Right atrium auricular region (tissue), 2 donors: ENCODE results near the gene PGF. TPM values are rescaled to one million over a fixed set of nuclear protein-coding genes. Genes with fewer than 3 reads are reported as not detected.

Experiments
- DNase-seq: peaks from one replicate; pipeline ENCODE4 v3.0.0-alpha.2; 2019; ENCODE audit warnings: low spot score
- H3K27ac ChIP-seq, 2 donors: fragments of 200-600 bp; sonication (generic); 1 replicate in 1 of 2; 2 replicates in 1 of 2; pipeline ENCODE4 v1.5.1; 2016 to 2019
- H3K27me3 ChIP-seq, 2 donors: fragments of 200-600 bp; sonication (generic); one replicate each; pipeline versions ENCODE4 v1.5.1 to v1.6.0; 2017 to 2019
- H3K36me3 ChIP-seq: fragments of 200-600 bp; sonication (generic); one replicate; pipeline ENCODE4 v1.5.1; 2016
- H3K4me1 ChIP-seq, 2 donors: fragments of 200-600 bp; sonication (generic); one replicate each; pipeline versions ENCODE4 v1.5.1 to v1.6.0; 2017 to 2019
- H3K4me3 ChIP-seq, 2 donors: fragments of 200-600 bp; sonication (generic); 1 replicate in 1 of 2; 2 replicates in 1 of 2; pipeline ENCODE4 v1.5.1; 2017 to 2019; ENCODE audit warnings: mild to moderate bottlenecking in 1 of 2, moderate library complexity in 1 of 2
- H3K9me3 ChIP-seq, 2 donors: fragments of 200-600 bp; sonication (generic); one replicate each; pipeline ENCODE4 v1.5.1; 2019
- CTCF ChIP-seq, 2 donors: fragments of 200-600 bp; sonication (generic); IDR thresholded peaks; one replicate each; pipeline ENCODE4 v1.5.1; 2019; ENCODE audit warnings: antibody characterized with exemption in 2 of 2
- total RNA-seq, 2 donors: library from RNA; depleted of rRNA; stranded (reverse); fragments of >200 nt; gene quantifications; one replicate each; pipeline ENCODE4 v1.1.0, GENCODE V29; 2016

The PGF gene
- total RNA-seq, 2 donors from 2014 or later = 3.3 to 7.0 TPM

- Histone ChIP-seq H3K27ac (no peak overlapping the region), H3K4me1 (peaks cover 0 to 48% of the 10 kb centered on the region in 2 donors)
- no peak for DNase-seq
Measured at GRCh38 chr14:74976264-74977113, 21.1 kb upstream of the PGF start.

GRCh38 chr14:74975059-74975810, 19.8 kb upstream of the PGF start:
- H3K27me3 ChIP-seq = no peaks in the 10 kb centered on the region
- peak; percentile 85 for DNase-seq
- peaks cover 0 to 41% of the 10 kb centered on the region in 2 donors for H3K4me1 ChIP-seq
- H3K9me3 ChIP-seq = no peaks in the 10 kb centered on the region
- H3K4me3 ChIP-seq = no peak overlapping the region
- H3K27ac ChIP-seq = no peak overlapping the region
- H3K36me3 ChIP-seq = no peaks in the 10 kb centered on the region
- TF ChIP-seq CTCF (IDR thresholded peaks at IDR 0.05) = no peak

More at GRCh38 chr14:74976264-74977113, 21.1 kb upstream of the PGF start:
- no peak for TF ChIP-seq CTCF (IDR thresholded peaks at IDR 0.05)
- H3K27me3 ChIP-seq = no peaks in the 10 kb centered on the region
- H3K36me3 ChIP-seq = no peaks in the 10 kb centered on the region
- H3K9me3 ChIP-seq = no peaks in the 10 kb centered on the region
- no peak overlapping the region for H3K4me3 ChIP-seq

DNA sequence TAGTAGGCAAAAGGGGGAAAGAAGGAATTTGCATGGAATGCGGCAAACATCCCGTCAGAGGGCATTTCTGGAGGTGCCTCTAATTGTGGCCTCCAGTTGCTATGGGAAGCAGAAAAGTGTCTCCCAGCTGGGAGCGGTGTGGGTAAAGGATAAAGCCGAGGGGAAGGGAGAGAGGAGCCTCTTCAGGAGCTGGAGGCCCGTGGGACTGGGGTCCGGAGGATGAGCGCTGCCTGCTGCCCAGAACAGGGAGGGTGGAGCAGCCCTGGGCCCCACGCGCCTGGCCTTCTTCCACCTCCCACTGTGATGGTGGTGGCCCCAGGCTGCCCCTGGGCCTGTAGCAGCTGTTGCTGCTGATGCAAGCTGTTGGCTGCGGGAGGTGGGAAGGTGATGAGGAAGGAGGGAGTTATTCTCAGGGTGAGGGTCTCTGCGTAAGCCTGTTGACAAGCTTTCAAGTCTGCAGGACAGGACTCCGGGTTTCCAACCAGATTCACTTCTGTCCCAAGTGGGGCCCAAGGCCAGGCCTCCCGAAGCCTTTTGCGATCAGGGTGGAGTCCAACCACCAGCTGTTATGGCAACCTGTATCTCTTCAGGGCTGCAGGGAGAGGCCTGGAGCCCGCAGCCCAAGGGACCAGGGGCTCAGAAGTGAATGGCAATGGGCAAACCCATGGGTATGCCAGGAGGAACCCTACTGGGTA, 19.1 kb upstream of the PGF start:
- Histone ChIP-seq H3K4me3 (no peak overlapping the region), H3K36me3 (no peaks in the 10 kb centered on the region), H3K4me1 (peaks cover 0 to 41% of the 10 kb centered on the region in 2 donors), H3K27ac (no peak overlapping the region), H3K27me3 (no peaks in the 10 kb centered on the region), H3K9me3 (no peaks in the 10 kb centered on the region)
- DNase-seq = no peak
- TF ChIP-seq CTCF (IDR thresholded peaks at IDR 0.05) = no peak

- Histone ChIP-seq H3K9me3 (no peaks in the 10 kb centered on the region), H3K4me3 (no peak overlapping the region), H3K4me1 (peaks cover 0 to 37% of the 10 kb centered on the region in 2 donors), H3K36me3 (no peaks in the 10 kb centered on the region), H3K27ac (peak overlapping the region in 1 of 2 donors; percentile 51), H3K27me3 (no peaks in the 10 kb centered on the region)
- no peak for TF ChIP-seq CTCF (IDR thresholded peaks at IDR 0.05)
- no peak for DNase-seq
Measured at GRCh38 chr14:74973905-74974363, 18.5 kb upstream of the PGF start.

- no peak for DNase-seq
- peaks cover 0 to 37% of the 10 kb centered on the region in 2 donors for H3K4me1 ChIP-seq
Measured at GRCh38 chr14:74973003-74973653, 17.7 kb upstream of the PGF start.

More at GRCh38 chr14:74973003-74973653, 17.7 kb upstream of the PGF start:
- Histone ChIP-seq H3K9me3 (no peaks in the 10 kb centered on the region), H3K36me3 (no peaks in the 10 kb centered on the region), H3K27ac (peak overlapping the region; percentile 3 to 51), H3K4me3 (no peak overlapping the region), H3K27me3 (no peaks in the 10 kb centered on the region)
- TF ChIP-seq CTCF (IDR thresholded peaks at IDR 0.05) = no peak
